Skeletal muscle tissue (tissue), 4 donors: Measurements from ENCODE around the gene HTR6. TPM values are rescaled to one million over a fixed set of nuclear protein-coding genes. Genes with fewer than 3 reads are reported as not detected.
A peak's percentile ranks its signal among the peaks of the same experiment; 100 is the strongest.
"Not testable (repeated sequence)": the region's sequence is repeated elsewhere in the genome, so short reads cannot be mapped to it uniquely, and the experiment has no call there.

ENCODE experiments used
- H3K27ac ChIP-seq: one replicate; pipeline ENCODE4 v1.7.0; 2013; ENCODE audit warnings: mild to moderate bottlenecking, low read depth, low read length, inconsistent platforms
- H3K27me3 ChIP-seq, 3 donors: one replicate each; pipeline ENCODE4 v1.7.0; 2013; ENCODE audit warnings: low read length in 3 of 3; ENCODE audit not compliant: control insufficient read depth in 3 of 3, insufficient read depth in 3 of 3
- H3K36me3 ChIP-seq, 3 donors: one replicate each; pipeline ENCODE4 v1.7.0; 2013; ENCODE audit warnings: low read length in 3 of 3; ENCODE audit not compliant: control insufficient read depth in 3 of 3, insufficient read depth in 3 of 3
- H3K4me1 ChIP-seq, 3 donors: one replicate each; pipeline ENCODE4 v1.7.0; 2013; ENCODE audit warnings: low read length in 3 of 3, mild to moderate bottlenecking in 3 of 3; ENCODE audit not compliant: control insufficient read depth in 3 of 3, insufficient read depth in 3 of 3
- H3K4me3 ChIP-seq, 3 donors: one replicate each; pipeline ENCODE4 v1.7.0; 2013; ENCODE audit warnings: low read length in 3 of 3
- H3K9ac ChIP-seq, 3 donors: one replicate each; pipeline ENCODE4 v1.7.0; 2013; ENCODE audit warnings: low read length in 3 of 3, mild to moderate bottlenecking in 3 of 3, moderate library complexity in 2 of 3, low read depth in 1 of 3
- H3K9me3 ChIP-seq, 3 donors: one replicate each; pipeline ENCODE4 v1.7.0; 2013; ENCODE audit warnings: low read length in 3 of 3; ENCODE audit not compliant: control insufficient read depth in 3 of 3
- total RNA-seq: library from RNA; depleted of rRNA; stranded (reverse); fragments of >200 nt; gene quantifications from one replicate; pipeline ENCODE4 v1.2.3, GENCODE V29; 2014
- donor health status: Osteomylitis.

HTR6 gene
- total RNA-seq, 1 donor from 2014 or later = not detected

DNA sequence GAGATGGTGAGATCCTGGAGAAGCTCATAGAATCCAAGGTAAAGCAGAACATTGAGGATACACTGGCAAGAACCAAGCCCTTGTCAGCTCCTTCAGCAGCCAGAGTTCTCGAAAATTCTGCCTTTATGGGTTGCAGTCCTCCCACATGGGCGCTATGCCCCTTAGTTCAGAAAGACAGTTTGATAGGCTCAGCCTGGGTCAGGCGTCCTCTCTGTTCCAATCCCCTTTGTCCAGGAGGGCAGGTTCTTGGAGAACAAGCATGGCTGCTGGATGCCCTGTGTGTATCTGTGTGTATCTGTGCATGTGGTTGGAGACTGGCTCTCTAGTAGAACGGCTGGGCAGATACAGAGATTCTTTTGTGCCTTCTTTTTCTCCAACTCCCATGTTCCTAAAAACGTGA is 28.6 kb upstream of the HTR6 start:
- no peaks in the 10 kb centered on the region for H3K9me3 ChIP-seq
- H3K36me3 ChIP-seq = no peaks in the 10 kb centered on the region
- peaks cover 0 to 3% (median 0%) of the 10 kb centered on the region in 3 donors for H3K27me3 ChIP-seq
- H3K9ac ChIP-seq = no peak overlapping the region
- no peaks in the 10 kb centered on the region for H3K4me1 ChIP-seq
- no peak overlapping the region for H3K27ac ChIP-seq
- H3K4me3 ChIP-seq = no peak overlapping the region

DNA sequence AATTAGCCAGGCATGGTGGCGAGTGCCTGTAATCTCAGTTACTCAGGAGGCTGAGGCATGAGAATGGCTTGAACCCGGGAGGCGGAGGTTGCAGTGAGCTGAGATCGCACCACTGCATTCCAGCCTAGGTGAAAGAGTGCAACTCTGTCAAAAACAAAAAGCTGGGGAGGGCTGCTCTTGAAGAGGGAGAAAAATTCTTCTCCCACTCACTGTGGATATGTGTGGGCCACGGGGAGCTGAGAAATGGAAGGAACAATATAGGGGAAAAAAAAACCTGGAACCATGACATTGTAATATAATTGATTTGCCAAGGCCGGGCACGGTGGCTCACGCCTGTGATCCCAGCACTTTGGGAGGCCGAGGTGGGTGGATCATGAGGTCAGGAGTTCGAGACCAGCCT is 27.9 kb upstream of the HTR6 start:
- not testable (repeated sequence) for H3K27ac ChIP-seq, H3K36me3 ChIP-seq, H3K4me3 ChIP-seq, H3K9me3 ChIP-seq, H3K9ac ChIP-seq, H3K27me3 ChIP-seq, H3K4me1 ChIP-seq

DNA sequence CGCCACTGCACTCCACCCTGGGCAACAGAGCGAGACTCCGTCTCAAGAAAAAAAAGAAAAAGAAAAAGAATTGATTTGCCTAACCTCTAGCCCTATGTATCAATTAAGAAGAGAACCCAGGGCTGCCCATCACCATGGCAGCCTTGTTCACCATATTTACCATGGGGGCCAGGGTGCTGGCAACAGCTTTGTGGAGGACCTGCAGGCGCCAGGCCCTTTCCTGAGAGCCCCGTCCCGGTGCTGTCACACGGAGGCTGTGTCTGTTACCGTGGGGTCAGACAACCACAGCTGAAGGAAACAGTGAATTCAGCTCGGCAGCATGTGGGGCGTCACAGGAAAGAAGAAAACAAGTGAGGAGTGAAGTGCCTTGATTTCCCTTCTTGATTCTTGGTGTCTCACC is 27.1 kb upstream of the HTR6 start:
- Histone ChIP-seq H3K27me3 (peaks cover 0 to 6% (median 0%) of the 10 kb centered on the region in 3 donors), H3K36me3 (no peaks in the 10 kb centered on the region), H3K4me3 (no peak overlapping the region), H3K27ac (no peak overlapping the region), H3K9ac (no peak overlapping the region), H3K4me1 (no peaks in the 10 kb centered on the region), H3K9me3 (no peaks in the 10 kb centered on the region)

DNA sequence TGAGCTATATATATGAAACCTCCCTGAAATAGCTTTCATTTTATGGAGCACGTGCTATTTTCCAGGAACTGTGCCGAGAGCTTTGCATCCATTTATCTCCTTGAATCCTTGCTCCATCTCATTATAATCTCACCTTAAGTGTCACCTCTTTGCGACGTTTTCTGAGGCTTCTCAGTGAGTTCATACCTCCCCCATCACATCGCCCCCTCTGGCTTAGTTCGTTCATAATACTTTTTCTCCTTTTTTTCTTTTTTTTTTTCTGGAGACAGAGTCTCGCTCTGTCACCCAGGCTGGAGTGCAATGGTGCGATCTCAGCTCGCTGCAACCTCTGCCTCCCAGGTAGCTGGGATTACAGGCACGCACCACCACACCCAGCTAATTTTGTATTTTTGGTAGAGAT is 25.4 kb upstream of the HTR6 start:
- not testable (repeated sequence) for H3K9me3 ChIP-seq, H3K36me3 ChIP-seq, H3K4me3 ChIP-seq, H3K27ac ChIP-seq, H3K9ac ChIP-seq, H3K4me1 ChIP-seq
- H3K27me3 ChIP-seq = peaks cover 8 to 18% (median 8%) of the 10 kb centered on the region in 3 donors

DNA sequence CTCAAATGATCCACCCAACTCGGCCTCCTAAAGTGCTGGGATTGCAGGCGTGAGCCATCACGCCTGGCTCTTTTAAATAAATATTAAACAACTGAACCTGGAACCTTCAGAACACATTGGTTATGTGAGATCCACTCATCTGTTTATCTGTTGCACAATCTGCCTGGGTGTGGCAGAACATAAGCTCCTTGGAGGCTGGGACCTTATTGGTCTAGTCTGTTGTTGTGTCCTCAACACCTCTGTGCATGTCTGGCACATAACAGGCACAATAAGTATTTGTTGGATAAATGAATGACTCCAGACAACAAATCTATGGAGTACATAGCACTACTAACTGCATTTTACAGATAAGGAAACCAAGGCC is 24.7 kb upstream of the HTR6 start:
- Histone ChIP-seq H3K9me3 (no peaks in the 10 kb centered on the region), H3K9ac (no peak overlapping the region), H3K4me1 (peaks cover 6 to 10% (median 7%) of the 10 kb centered on the region in 3 donors), H3K27me3 (peaks cover 8 to 21% (median 12%) of the 10 kb centered on the region in 3 donors), H3K36me3 (no peaks in the 10 kb centered on the region), H3K27ac (no peak overlapping the region), H3K4me3 (no peak overlapping the region)

DNA sequence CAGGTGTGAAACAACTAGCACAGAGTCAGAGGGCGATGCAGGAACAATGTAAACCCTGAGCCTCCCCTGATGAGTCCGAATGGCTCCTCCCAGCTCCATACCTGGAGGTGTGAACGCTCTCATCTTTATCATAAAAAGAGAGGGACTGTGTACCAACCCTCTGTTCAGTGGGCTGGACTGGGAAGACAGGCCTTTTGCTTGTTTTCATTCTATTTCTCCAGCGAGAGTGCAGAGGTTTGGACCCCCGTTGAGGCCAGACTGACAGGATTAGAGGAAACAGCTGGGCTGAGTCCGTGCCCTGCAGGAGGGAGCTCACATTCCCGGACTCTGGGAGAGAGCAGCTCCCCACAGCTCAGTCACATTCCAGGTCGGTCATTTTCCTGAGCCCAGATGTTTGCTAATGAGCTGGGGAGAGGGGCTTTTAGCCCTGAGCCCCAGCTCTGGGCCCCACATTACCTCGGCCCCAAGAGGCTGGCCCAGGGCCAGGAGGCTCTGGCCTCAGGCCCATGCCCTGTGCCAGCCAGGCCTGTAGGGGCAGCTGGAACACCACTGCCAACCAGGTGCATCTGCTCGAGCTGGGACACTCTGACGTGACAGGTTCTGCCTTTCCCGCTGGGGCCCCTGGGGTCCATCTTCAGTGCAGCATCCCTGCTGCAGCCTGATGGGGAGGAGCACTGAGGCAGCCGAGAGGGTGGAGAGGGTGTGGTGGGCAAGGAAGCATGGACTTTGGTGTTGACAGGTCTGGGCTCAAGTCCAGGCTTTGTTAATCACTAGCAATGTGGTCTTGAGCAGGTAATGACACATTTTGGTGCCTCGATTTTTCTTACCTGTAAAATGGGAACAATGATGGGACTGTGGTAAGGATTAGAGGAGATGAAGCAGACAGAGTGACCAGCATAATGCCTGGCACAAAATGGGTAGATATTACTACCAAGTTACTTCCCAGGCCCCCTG is 24.0 kb upstream of the HTR6 start:
- H3K4me3 ChIP-seq = no peak overlapping the region
- peaks cover 12 to 25% (median 15%) of the 10 kb centered on the region in 3 donors for H3K27me3 ChIP-seq
- H3K9me3 ChIP-seq = no peaks in the 10 kb centered on the region
- H3K4me1 ChIP-seq = peaks cover 7 to 10% (median 9%) of the 10 kb centered on the region in 3 donors
- H3K9ac ChIP-seq = no peak overlapping the region
- no peaks in the 10 kb centered on the region for H3K36me3 ChIP-seq
- no peak overlapping the region for H3K27ac ChIP-seq

DNA sequence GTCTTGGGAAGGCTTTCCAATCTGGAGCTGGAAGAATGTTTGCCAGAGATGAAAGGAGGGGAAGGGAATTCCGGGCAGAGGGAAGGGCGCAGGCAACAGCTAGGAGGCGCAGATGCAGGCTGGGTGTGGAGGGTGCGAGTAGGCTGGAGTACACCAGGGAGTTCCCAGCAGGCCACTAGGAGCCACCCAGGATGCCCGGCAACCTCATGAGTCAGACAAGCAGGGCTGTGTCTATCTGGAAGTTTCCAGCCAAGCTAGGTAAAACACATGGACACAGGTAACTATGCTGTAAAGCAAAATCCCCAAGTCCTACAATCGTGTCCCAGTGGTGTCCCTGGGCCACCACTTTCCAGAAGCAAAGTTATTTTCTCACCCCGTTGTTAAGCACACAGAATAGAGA is 21.6 kb upstream of the HTR6 start:
- H3K27ac ChIP-seq = peak overlapping the region; percentile 66
- H3K36me3 ChIP-seq = no peaks in the 10 kb centered on the region
- peak overlapping the region; percentile 33 to 72 (median 56) for H3K9ac ChIP-seq
- H3K4me3 ChIP-seq = peak overlapping the region in 2 of 3 donors; percentile 57 to 62
- no peaks in the 10 kb centered on the region for H3K9me3 ChIP-seq
- H3K27me3 ChIP-seq = peaks cover 15 to 27% (median 18%) of the 10 kb centered on the region in 3 donors
- peaks cover 21 to 28% (median 26%) of the 10 kb centered on the region in 3 donors for H3K4me1 ChIP-seq

DNA sequence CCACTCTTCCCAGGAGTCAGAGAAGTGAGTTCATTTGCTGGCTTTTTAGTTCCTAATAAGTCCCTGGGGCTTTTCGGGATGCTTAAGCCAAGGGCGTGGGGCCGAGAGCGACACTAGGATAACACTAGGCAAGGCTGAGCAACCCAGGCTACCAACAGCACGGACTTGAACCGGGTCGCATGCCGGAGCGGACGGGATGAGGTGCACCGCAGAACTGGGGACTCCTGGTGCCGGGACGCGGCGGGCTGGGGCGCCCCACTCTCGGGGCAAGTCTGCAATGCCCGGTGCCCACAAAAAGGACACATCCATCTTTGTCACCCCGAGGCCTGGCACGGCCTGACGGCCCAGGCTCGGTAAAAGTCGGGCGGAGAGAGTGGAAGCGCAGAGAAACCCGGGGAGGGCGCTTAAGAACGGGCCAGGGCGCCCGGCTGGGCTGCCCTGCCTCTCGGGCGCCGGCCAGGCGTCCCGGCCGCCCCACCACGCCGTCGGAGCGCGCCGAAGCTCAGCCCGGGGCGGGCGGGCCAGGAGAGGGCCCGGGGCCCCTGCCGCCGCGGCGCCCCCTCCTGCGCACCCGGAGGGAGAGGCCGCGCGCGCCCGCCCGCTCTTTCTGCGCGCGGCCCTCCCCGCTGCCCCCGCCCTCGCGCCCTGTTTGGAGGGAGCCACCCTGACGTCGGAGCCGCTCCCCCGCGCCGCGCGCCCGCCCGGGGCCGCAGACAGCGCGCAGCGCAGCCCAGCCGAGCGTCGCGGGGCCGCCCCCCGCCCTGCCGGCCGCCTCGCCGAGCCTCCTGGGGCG is 20.9 kb upstream of the HTR6 start, which contains the start of gene NBL1:
TSS of gene NBL1 (plus strand) at position 710 of the 793 bp plus-strand sequence. CDS start 10,720 bp downstream, outside the sequence.
- H3K27ac ChIP-seq = peak within 1 kb of the TSS; percentile 87
- H3K27me3 ChIP-seq = peaks cover 15 to 27% (median 18%) of the 10 kb centered on the region in 3 donors
- H3K36me3 ChIP-seq = no peaks in the 10 kb centered on the region
- peaks cover 23 to 30% (median 29%) of the 10 kb centered on the region in 3 donors for H3K4me1 ChIP-seq
- H3K4me3 ChIP-seq = peak within 1 kb of the TSS; percentile 77 to 80 (median 78)
- H3K9ac ChIP-seq = peak within 1 kb of the TSS; percentile 78 to 83 (median 81)
- H3K9me3 ChIP-seq = no peaks in the 10 kb centered on the region

DNA sequence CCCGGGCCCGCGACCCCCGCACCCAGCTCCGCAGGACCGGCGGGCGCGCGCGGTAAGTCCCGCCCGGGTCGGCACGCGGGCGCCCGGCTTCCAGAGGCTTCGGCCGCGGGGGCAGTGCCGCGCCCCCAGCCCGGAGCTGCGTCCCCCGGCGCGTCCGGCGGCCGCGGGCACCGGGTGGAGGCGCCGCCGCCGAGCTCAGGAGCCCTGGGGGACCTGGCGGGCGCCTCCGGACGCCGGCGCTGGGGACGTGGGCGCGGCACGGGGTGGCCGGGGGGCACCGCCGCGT is 20.3 kb upstream of the HTR6 start:
- Histone ChIP-seq H3K4me3 (peak overlapping the region in 2 of 3 donors; percentile 77 to 78), H3K4me1 (peaks cover 25 to 30% (median 29%) of the 10 kb centered on the region in 3 donors), H3K27ac (peak overlapping the region; percentile 87), H3K36me3 (no peaks in the 10 kb centered on the region), H3K9ac (peak overlapping the region in 2 of 3 donors; percentile 78 to 81), H3K9me3 (no peaks in the 10 kb centered on the region), H3K27me3 (peaks cover 15 to 27% (median 18%) of the 10 kb centered on the region in 3 donors)
